Measurements from ENCODE around the gene PLCD3. TPM values are rescaled to one million over a fixed set of nuclear protein-coding genes. Genes with fewer than 3 reads are reported as not detected.

Gene PLCD3
- total RNA-seq, 1 donor from 2014 or later, result 79.4 TPM

GRCh38 chr17:45110676-45111611 is 21.4 kb downstream of the PLCD3 start:
- intact Hi-C loops (cut with DNase I), result no loop called here
- DNase-seq (ENCODE audit: low spot score), result no peak
- ATAC-seq, result peak; percentile 58

DNA sequence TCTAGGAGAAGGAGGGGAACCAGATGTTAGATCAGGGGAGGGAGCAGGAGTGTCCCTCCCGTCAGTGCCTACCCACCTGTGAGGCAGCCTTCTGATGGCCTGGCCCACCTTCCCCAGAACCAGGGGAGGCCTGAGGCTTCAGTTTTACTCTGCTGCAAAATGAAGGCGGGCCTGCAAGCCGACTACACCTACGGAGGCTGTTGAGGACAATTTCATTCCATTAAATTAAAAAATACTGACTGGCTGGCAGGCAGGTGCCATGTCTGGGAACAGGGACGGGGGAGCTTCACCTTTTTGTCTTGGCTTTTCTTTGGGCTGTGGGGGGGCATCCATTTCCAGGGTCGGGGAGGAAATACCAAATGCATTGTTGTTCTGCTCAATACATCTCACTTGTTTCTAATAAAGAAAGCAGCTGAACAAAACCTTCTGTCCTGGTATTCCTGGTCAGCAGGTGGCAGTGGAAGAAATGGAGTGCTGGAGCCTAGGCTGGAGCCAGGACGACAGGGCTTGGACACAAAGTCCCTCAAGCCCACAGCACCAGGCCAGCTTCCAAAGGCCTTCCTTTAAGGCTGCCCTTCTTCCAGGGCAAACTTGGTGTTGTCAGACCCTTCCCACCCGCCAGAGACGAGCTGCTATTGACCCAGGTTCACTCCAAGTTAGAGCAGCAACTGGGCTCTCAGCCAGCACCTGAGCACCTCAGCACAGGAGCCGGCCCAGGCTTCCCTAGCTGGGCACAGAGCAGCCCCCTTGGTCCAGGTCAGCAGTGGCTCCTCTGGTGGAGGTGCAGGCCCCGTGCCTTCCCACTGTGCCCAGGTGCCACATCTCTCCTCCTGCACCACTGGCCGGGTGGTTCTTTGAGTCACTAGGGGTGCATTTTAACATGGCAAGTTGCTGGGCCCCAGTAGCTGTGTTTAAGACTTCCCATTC is 23.5 kb downstream of the PLCD3 start:
- intact Hi-C loops (cut with DNase I), result no loop called here
- no peak for ATAC-seq
- DNase-seq (ENCODE audit: low spot score), result no peak

DNA sequence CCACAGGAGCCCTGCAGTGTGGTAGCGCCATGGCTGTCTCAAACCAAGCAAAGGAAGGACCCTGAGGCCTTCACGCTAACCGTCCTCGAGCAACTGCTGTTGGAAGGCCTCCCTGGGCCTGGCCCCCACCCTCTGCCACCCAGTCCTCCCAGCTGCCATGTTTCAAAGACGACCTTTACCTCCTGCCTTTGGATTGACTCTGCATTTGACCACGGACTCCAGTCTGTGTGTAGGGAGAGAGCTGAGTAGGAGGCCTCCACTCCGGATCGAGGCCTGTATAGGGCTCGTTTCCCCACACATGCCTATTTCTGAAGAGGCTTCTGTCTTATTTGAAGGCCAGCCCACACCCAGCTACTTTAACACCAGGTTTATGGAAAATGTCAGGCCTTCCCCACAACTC is 24.3 kb downstream of the PLCD3 start:
- DNase-seq (ENCODE audit: low spot score) (no peak), ATAC-seq (no peak)
- intact Hi-C loops (cut with DNase I), result no loop called here

DNA sequence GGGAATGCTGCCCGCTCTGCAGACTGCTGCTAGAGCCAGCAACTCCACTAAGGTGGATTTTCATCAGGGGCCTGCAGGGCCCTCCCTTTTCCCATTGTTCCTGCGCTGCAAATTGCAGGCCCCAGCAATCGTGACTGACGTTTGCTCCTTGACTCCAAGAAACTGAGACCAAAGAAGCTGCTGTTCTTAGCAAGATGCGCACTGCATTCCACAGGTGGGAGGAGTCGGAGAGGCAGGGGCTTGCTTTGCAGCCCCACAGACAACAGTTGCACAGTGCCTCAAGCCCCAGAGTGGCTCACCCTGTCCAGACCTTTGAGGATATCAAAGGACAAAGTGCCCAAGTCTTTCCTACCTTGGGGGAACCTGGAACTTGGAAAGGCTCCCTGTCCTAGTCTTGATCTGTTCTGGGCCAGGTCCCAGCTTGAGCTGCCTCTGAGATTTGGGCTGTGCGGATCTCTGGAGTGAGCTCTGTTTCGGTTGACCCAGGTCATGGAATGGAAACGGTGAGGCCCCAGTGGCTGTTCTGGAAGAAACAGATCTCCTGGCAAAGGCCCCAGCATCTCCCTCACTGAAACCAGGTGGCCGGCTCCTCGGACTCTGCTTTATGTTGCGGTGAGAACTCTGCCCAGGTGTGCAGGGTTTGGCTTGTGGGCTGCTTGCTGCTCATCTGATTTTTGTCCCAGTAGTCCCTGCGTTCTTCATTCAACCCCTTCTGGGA is 24.9 kb downstream of the PLCD3 start:
- DNase-seq (ENCODE audit: low spot score), result no peak
- intact Hi-C loops (cut with DNase I), result no loop called here
- peak; percentile 13 for ATAC-seq

- DNase-seq (ENCODE audit: low spot score), result no peak
- no peak for ATAC-seq
- intact Hi-C loops (cut with DNase I), result no loop called here
Measured at GRCh38 chr17:45106582-45106981, 25.7 kb downstream of the PLCD3 start.

GRCh38 chr17:45106096-45106495 is 26.2 kb downstream of the PLCD3 start:
- intact Hi-C loops (cut with DNase I), result no loop called here
- DNase-seq (ENCODE audit: low spot score), result no peak
- peak; percentile 16 for ATAC-seq

- intact Hi-C loops (cut with DNase I), result no loop called here
- DNase-seq (ENCODE audit: low spot score) (no peak), ATAC-seq (no peak)
Measured at GRCh38 chr17:45104907-45105624, 27.2 kb downstream of the PLCD3 start.

- intact Hi-C loops (cut with DNase I), result no loop called here
- ATAC-seq, result no peak
Measured at GRCh38 chr17:45104497-45104896, 27.8 kb downstream of the PLCD3 start.

DNA sequence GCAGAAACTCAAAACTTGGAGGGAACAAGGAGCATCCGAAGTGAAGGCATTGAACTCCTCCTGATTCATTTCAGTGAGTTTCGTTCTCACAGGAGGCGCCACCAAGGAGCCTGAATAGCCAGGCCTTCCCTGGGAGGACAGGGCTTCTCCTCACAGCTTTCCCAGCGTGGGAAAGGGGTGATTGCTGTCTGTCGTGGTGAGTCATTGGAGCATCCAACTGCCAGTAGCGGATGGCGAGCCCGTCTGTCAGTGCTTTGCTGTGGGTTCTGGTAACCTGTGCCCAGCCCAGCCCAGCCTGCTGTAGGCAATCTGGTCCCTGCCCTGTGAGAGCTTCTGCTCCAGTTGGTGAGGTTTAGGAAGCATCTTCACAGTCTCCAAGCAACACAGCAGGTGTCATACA is 28.3 kb downstream of the PLCD3 start:
- ATAC-seq, result no peak
- intact Hi-C loops (cut with DNase I), result no loop called here
- no peak for DNase-seq (ENCODE audit: low spot score)

More at GRCh38 chr17:45104497-45104896, 27.8 kb downstream of the PLCD3 start:
- no peak for DNase-seq (ENCODE audit: low spot score)

DNA sequence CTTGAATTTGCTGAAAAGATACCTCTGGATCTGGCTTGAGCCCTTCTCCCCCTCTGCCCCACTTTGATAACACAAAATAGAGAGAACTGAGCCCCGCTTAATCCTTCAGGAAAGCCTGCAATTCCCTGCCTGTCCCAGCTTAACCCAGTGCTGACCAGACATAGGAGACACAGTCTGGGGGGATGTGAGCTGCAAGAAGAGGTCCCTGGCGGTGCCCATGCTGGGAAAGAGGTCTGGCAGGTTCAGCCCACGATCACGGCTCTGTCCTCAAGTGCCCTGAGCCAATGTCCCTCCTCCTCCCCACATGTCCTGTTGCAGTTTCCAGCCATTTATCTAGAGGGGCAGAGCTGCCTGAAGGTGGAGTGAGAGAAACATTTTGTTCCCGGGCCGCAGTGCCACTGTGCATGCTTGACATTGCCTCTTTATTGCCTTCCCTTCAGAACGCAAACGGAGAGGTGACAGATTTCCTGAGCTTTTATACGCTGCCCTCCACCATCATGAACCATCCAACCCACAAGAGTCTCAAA is 29.0 kb downstream of the PLCD3 start:
- intact Hi-C loops (cut with DNase I), result no loop called here
- no peak for DNase-seq (ENCODE audit: low spot score)
- ATAC-seq, result no peak

GRCh38 chr17:45102856-45103255 is 29.5 kb downstream of the PLCD3 start:
- ATAC-seq (no peak), DNase-seq (ENCODE audit: low spot score) (no peak)
- intact Hi-C loops (cut with DNase I), result no loop called here

DNA sequence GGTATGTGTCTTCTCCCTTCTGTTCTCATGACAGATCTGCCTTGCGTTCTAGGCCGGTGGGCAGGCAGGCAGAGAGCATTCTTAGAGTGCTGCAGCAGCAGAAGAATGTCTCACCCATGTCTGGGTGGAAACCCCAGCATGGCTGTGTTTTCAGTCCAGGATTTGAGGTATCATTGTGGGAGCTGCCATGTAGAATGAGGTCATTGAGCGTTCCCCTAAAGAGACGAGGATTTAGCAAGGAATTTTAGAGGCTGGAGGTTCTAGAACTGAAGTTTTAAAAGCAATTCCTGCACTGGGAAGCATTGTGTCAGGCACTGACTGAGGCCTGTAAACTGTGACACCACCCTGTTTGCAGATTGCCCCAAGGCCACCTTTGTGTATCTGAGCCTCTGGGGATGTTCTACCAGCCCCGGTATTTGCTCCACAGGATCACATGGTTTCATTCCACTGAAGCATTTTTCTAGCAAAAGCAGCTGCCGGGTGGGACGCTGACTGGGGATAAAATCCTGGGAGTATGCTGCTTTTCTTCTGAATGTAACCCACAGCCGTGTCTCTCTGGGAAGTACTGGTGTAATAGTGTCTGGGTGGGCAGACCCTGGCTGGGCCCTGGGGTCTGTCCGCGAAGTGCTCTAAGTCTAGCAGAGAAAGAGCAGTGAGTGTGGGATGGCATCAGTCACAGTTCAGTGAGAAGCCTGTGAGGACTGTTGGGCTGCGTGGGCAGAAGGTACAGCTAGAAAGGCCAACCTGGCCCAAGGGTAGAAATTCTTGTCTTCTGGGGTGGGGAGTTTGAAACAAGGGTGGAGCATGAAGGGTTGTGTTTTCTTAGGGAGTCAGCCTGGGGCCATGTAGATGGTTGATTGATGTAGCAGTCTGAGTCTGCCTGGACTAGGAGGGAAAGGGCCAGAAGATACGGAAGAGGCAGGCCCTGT is 30.2 kb downstream of the PLCD3 start:
- intact Hi-C loops (cut with DNase I), result no loop called here
- peak; percentile 23 for ATAC-seq
- DNase-seq (ENCODE audit: low spot score), result no peak

DNA sequence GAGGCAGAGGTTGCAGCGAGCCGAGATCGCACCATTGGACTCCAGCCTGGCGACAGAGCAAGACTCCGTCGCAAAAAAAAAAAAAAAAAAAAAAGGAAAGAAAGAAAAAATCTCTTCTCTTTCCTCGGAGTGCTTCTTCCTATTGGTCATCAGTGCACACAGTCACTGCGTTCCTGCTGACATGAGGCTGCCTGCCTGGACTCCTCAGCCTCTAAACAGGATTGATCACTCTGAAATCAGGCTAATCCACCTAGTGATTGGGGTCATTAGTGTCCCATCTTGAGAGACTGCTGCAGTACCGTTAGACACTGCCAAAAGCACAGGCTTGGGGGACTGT is 30.8 kb downstream of the PLCD3 start:
- DNase-seq (ENCODE audit: low spot score) (no peak), ATAC-seq (peak; percentile 11)
- intact Hi-C loops (cut with DNase I), result no loop called here

DNA sequence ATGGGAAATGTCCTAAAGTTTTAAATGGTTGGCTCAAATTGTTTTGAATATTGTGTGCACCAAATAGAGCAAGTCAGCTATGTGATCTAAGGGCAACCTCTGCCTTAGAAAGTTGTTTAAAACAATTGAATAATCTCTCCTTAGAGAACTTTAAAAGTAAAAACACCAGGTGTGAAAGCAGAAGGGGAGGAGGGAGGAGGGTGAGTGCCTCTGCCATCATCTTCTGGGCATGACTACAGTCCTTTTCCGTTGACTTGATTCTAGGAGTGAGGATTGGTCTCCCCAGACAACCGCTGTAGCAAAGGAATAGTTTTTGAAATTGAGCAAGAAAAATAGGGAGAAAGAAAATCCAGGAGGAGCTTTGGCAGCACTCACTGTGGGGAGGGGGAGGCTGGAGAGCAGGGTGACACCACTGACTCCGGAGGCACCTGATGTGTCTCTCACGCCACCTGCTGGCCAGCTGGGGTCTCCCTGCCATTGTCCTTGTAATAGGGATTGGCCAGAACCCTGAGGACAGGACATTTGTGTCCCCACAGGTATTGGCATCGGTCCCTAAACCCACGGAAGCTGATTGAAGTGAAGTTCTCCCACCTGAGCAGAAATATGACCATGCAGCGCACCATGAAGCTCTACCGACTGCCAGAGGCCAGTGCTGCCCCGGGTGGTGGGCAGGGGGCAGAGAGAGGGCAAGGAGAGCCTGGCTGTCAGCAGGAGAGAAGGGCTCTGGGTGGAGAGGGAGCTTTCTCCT is 33.3 kb downstream of the PLCD3 start:
- DNase-seq (ENCODE audit: low spot score) (peak; percentile 94), ATAC-seq (peak; percentile 88)
- intact Hi-C loops (cut with DNase I), result no loop called here

DNA sequence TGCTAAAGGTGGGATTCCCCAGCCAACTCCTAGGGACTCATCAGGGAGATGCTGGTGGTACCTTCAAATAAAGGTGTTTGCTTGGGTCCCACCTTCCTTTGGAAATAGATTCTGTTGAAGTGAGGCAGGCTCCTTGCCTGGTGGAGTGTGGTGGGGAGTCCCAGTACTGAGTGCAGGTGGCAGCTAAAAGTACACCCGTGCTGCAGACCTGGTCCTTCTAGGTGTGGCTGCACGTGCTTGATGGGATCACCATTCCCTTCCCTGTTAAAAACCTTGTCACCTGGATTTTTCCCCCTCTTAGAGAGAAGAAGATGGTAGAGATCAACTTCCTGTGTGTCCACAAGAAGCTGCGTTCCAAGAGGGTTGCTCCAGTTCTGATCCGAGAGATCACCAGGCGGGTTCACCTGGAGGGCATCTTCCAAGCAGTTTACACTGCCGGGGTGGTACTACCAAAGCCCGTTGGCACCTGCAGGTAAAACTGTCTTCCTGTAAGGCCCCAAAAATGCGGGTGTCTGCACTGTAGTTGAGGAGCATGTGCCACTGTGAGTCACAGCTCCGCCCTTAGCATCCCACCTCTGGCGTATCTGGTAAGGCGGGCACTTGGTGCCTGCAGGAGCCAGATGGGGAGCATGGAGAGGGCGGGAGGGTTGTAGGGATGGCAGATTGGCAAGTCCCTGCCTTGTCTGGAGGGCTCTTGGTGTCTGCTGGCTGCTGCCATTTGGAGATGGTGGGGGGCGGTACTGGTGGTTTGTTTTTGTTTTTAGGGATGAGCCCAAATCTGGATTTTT is 34.0 kb downstream of the PLCD3 start:
- ATAC-seq, result no peak
- intact Hi-C loops (cut with DNase I), result no loop called here
- DNase-seq (ENCODE audit: low spot score), result no peak

DNA sequence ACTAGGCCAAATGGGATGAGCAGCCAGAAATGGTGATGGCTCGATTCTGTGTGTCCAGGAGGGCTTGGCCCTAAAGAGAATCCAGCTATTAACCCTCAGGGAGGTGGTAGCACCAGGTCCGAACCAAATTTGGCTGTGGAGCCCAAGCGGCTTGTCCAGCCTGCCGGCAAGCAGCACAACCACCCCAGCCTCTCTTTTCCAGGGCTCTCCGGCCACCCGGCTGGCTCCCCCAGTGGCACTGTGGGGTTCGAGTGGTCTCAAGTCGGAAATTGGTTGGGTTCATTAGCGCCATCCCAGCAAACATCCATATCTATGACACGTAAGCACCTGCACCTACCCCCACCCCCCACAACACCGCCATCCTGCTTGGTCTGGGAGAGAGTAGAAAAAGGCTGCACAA is 35.4 kb downstream of the PLCD3 start:
- no peak for ATAC-seq
- no peak for DNase-seq (ENCODE audit: low spot score)
- intact Hi-C loops (cut with DNase I), result no loop called here

Data from sciatic nerve (tissue), 2 donors.